GM12875 (cell line): ENCODE measurements around the gene MRS2.

ENCODE experiments used
- H3K4me3 ChIP-seq: one replicate; pipeline ENCODE4 v1.5.1; 2011; ENCODE audit warnings: low read depth, low read length, control low read depth
- CTCF ChIP-seq: IDR thresholded peaks from 2 replicates; pipeline ENCODE4 v1.5.1; 2011; ENCODE audit warnings: low read depth, mild to moderate bottlenecking, control low read depth, inconsistent platforms, low read length, moderate library complexity, borderline replicate concordance; ENCODE audit not compliant: insufficient read depth

The MRS2 gene

GRCh38 chr6:24448396-24448795, 45.7 kb downstream of the MRS2 start:
- no peak for TF ChIP-seq CTCF

GRCh38 chr6:24448828-24449525, 46.2 kb downstream of the MRS2 start:
- no peak overlapping the region for H3K4me3 ChIP-seq
- TF ChIP-seq CTCF = no peak

More at GRCh38 chr6:24448396-24448795, 45.7 kb downstream of the MRS2 start:
- no peak overlapping the region for H3K4me3 ChIP-seq

- TF ChIP-seq CTCF = no peak
Measured at GRCh38 chr6:24451581-24452388, 49.0 kb downstream of the MRS2 start.

GRCh38 chr6:24453921-24454320, 51.2 kb downstream of the MRS2 start:
- no peak for TF ChIP-seq CTCF
- no peak overlapping the region for H3K4me3 ChIP-seq

More at GRCh38 chr6:24451581-24452388, 49.0 kb downstream of the MRS2 start:
- no peak overlapping the region for H3K4me3 ChIP-seq

- TF ChIP-seq CTCF = no peak
- H3K4me3 ChIP-seq = no peak overlapping the region
Measured at GRCh38 chr6:24454452-24454851, 51.7 kb downstream of the MRS2 start.

GRCh38 chr6:24455061-24455460, 52.3 kb downstream of the MRS2 start:
- no peak overlapping the region for H3K4me3 ChIP-seq
- no peak for TF ChIP-seq CTCF
